Neural progenitor cell (in vitro differentiated cells): ENCODE results near the gene ISLR. TPM values are rescaled to one million over a fixed set of nuclear protein-coding genes. Genes with fewer than 3 reads are reported as not detected.
A peak's percentile ranks its signal among the peaks of the same experiment; 100 is the strongest.

Source experiments
- DNase-seq: peaks from one replicate; pipeline ENCODE4 v3.0.0-alpha.2; 2016; ENCODE audit warnings: low spot score
- H2AFZ ChIP-seq: fragments of 200-600 bp; sonication (generic); replicated peaks from 2 replicates; pipeline ENCODE4 v1.6.1; 2016; ENCODE audit warnings: antibody characterized with exemption
- H3F3A ChIP-seq: fragments of 200-600 bp; sonication (generic); 2 replicates; pipeline ENCODE4 v1.6.1; 2016; ENCODE audit warnings: antibody characterized with exemption, low read depth
- H3K27ac ChIP-seq: fragments of 200-600 bp; sonication (generic); 2 replicates; pipeline ENCODE4 v1.5.1; 2016; ENCODE audit warnings: mild to moderate bottlenecking
- H3K27me3 ChIP-seq: fragments of 200-600 bp; sonication (generic); 2 replicates; pipeline ENCODE4 v1.6.1; 2016; ENCODE audit warnings: mild to moderate bottlenecking, moderate library complexity
- H3K36me3 ChIP-seq: fragments of 200-600 bp; sonication (generic); 2 replicates; pipeline ENCODE4 v1.5.1; 2016
- H3K4me1 ChIP-seq: fragments of 200-600 bp; sonication (generic); 2 replicates; pipeline ENCODE4 v1.6.1; 2016; ENCODE audit warnings: mixed run types
- H3K4me2 ChIP-seq: fragments of 200-600 bp; sonication (generic); 2 replicates; pipeline ENCODE4 v1.6.1; 2016
- H3K4me3 ChIP-seq: fragments of 200-600 bp; sonication (generic); 2 replicates; pipeline ENCODE4 v1.5.1; 2016
- H3K79me2 ChIP-seq: fragments of 200-600 bp; sonication (generic); 2 replicates; pipeline ENCODE4 v1.6.1; 2016; ENCODE audit warnings: low read depth
- H3K9ac ChIP-seq: fragments of 200-600 bp; sonication (generic); 2 replicates; pipeline ENCODE4 v1.6.1; 2016
- H3K9me3 ChIP-seq: fragments of 200-600 bp; sonication (generic); 2 replicates; pipeline ENCODE4 v1.5.1; 2016; ENCODE audit warnings: low read depth
- H4K20me1 ChIP-seq: fragments of 200-600 bp; sonication (generic); 2 replicates; pipeline ENCODE4 v1.6.1; 2016; ENCODE audit warnings: low read depth
- H3K27ac Mint-ChIP-seq: 3 replicates; pipeline ENCODE4 v1.8.0; 2021; ENCODE audit warnings: mixed read lengths
- H3K27me3 Mint-ChIP-seq: 2 replicates; pipeline ENCODE4 v1.8.0; 2022; ENCODE audit warnings: low read depth, mild to moderate bottlenecking, inconsistent platforms, moderate library complexity, mixed read lengths; ENCODE audit not compliant: insufficient read depth
- H3K36me3 Mint-ChIP-seq: 3 replicates; pipeline ENCODE4 v1.8.0; 2021; ENCODE audit warnings: mixed read lengths
- H3K4me1 Mint-ChIP-seq: 3 replicates; pipeline ENCODE4 v1.8.0; 2021; ENCODE audit warnings: mixed read lengths
- H3K4me3 Mint-ChIP-seq: 3 replicates; pipeline ENCODE4 v1.8.0; 2021; ENCODE audit warnings: mild to moderate bottlenecking, moderate library complexity, mixed read lengths
- H3K9me3 Mint-ChIP-seq: 3 replicates; pipeline ENCODE4 v1.8.0; 2020; ENCODE audit warnings: mixed read lengths
- EZH2 ChIP-seq: fragments of 200-600 bp; sonication (generic); IDR thresholded peaks from 2 replicates; pipeline ENCODE4 v1.6.1; 2017; ENCODE audit warnings: antibody characterized with exemption, mild to moderate bottlenecking, moderate library complexity
- EZH2phosphoT487 ChIP-seq: fragments of 200-600 bp; sonication (generic); IDR thresholded peaks from 2 replicates; pipeline ENCODE4 v1.6.1; 2017; ENCODE audit warnings: antibody characterized with exemption
- total RNA-seq: library from RNA; depleted of rRNA; stranded (reverse); fragments of >200 nt; gene quantifications from 2 replicates; pipeline ENCODE4 v1.2.3, GENCODE V29; 2015; ENCODE audit warnings: low replicate concordance
- TF ChIP-seq, protein P1 (sequence below): fragments of 200-600 bp; sonication (generic); IDR thresholded peaks from 2 replicates; pipeline ENCODE4 v1.5.1; 2017; ENCODE audit warnings: antibody characterized with exemption, mild to moderate bottlenecking

ISLR gene
- total RNA-seq, 1 donor from 2014 or later: not detected

DNA sequence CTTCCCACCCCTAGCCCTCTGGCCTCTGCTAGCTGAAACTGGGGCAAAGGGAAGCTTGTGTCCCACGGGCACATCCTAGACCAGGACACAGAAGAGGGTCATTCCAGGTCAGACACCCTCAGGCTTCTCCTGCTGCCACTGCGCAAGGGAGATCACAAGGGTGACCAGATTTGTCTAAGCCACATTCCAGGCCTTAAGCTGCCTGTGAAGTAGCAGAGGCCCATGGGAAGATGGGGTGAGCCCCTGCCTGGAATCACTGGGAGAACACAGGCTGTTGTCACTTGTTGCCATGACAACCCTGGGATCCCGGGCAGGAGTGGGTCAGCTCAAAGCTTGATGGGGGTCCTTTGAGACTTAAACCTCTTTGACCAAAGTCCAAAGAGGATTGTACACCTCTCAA is 18.3 kb downstream of the ISLR start:
- no peak overlapping the region for H3K4me3 ChIP-seq
- Mint-ChIP-seq H3K4me1 (peaks cover 34% of the 10 kb centered on the region), H3K4me3 (no peak overlapping the region), H3K9me3 (no peaks in the 10 kb centered on the region), H3K36me3 (peaks cover 1% of the 10 kb centered on the region), H3K27ac (peak overlapping the region; percentile 97), H3K27me3 (peaks cover 7% of the 10 kb centered on the region)
- no peak overlapping the region for H3K27ac ChIP-seq
- H3K4me2 ChIP-seq: no peak overlapping the region
- H3K9ac ChIP-seq: no peak overlapping the region
- no peak for TF ChIP-seq EZH2
- H3K36me3 ChIP-seq: no peaks in the 10 kb centered on the region
- H2AFZ ChIP-seq: no peak overlapping the region
- no peaks in the 10 kb centered on the region for H3K27me3 ChIP-seq
- no peaks in the 10 kb centered on the region for H4K20me1 ChIP-seq
- H3F3A ChIP-seq: no peaks in the 10 kb centered on the region
- H3K4me1 ChIP-seq: peaks cover 15% of the 10 kb centered on the region
- no peaks in the 10 kb centered on the region for H3K9me3 ChIP-seq
- H3K79me2 ChIP-seq: no peaks in the 10 kb centered on the region
- DNase-seq: peak; percentile 71

DNA sequence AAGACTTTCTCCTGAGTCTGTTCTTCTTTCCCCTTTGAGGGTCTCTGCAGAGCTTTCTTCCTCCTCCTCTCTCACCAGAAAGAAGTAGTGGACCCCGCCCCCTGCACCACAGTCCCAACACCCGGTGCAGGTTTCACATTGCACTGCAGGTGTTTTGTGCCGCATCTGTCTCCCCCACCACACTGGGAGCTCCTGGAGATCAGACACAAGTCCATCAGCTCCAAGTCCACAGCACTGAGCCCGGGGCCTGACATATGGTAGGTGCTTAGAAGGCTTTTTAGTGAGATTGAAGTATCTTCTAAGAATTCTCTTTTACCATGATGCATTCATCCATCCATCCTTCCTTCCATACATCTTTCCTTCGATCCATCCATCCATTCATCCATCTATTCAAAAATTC is 19.2 kb downstream of the ISLR start:
- Histone ChIP-seq H3K27ac (no peak overlapping the region), H3K4me2 (no peak overlapping the region), H3K4me3 (no peak overlapping the region), H3K4me1 (peaks cover 15% of the 10 kb centered on the region), H4K20me1 (no peaks in the 10 kb centered on the region), H3K9me3 (no peaks in the 10 kb centered on the region), H3F3A (no peaks in the 10 kb centered on the region), H3K9ac (no peak overlapping the region), H3K36me3 (no peaks in the 10 kb centered on the region), H3K27me3 (no peaks in the 10 kb centered on the region), H3K79me2 (no peaks in the 10 kb centered on the region), H2AFZ (no peak overlapping the region)
- peak overlapping the region; percentile 14 for H3K27ac Mint-ChIP-seq
- no peaks in the 10 kb centered on the region for H3K9me3 Mint-ChIP-seq
- peaks cover 32% of the 10 kb centered on the region for H3K4me1 Mint-ChIP-seq
- peaks cover 1% of the 10 kb centered on the region for H3K36me3 Mint-ChIP-seq
- DNase-seq: no peak
- no peak overlapping the region for H3K4me3 Mint-ChIP-seq
- TF ChIP-seq, protein P1, sequence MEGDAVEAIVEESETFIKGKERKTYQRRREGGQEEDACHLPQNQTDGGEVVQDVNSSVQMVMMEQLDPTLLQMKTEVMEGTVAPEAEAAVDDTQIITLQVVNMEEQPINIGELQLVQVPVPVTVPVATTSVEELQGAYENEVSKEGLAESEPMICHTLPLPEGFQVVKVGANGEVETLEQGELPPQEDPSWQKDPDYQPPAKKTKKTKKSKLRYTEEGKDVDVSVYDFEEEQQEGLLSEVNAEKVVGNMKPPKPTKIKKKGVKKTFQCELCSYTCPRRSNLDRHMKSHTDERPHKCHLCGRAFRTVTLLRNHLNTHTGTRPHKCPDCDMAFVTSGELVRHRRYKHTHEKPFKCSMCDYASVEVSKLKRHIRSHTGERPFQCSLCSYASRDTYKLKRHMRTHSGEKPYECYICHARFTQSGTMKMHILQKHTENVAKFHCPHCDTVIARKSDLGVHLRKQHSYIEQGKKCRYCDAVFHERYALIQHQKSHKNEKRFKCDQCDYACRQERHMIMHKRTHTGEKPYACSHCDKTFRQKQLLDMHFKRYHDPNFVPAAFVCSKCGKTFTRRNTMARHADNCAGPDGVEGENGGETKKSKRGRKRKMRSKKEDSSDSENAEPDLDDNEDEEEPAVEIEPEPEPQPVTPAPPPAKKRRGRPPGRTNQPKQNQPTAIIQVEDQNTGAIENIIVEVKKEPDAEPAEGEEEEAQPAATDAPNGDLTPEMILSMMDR: no peak
- TF ChIP-seq EZH2phosphoT487 (no peak), EZH2 (no peak)
- H3K27me3 Mint-ChIP-seq: peaks cover 9% of the 10 kb centered on the region

DNA sequence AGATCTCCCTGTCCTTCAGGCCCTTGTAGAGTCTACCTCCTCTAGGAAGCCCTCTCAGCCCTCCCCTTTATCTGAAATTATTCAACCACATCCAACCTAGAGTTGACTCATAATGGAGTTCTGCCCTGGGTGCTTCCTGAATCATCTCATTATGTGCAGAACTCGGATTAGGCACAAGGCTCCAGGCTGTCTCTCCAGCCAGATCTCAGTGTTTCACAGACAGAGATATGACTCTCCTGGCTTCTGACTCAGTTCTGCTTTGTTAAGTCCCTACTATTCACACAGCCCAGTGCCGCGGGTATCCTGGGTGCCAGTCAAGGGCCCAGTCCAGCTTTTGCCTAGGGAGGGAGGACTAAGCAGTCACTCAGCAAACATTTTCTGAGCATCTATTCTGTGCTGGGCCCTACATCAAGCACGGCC is 19.8 kb downstream of the ISLR start:
- Histone ChIP-seq H3K27ac (no peak overlapping the region), H3K4me2 (no peak overlapping the region), H3K4me3 (no peak overlapping the region), H2AFZ (no peak overlapping the region), H3K9ac (no peak overlapping the region), H4K20me1 (no peaks in the 10 kb centered on the region), H3K27me3 (no peaks in the 10 kb centered on the region), H3F3A (no peaks in the 10 kb centered on the region), H3K4me1 (peaks cover 15% of the 10 kb centered on the region), H3K79me2 (no peaks in the 10 kb centered on the region), H3K36me3 (no peaks in the 10 kb centered on the region), H3K9me3 (no peaks in the 10 kb centered on the region)
- TF ChIP-seq EZH2phosphoT487: no peak
- TF ChIP-seq EZH2: no peak
- TF ChIP-seq, protein P1: no peak
- Mint-ChIP-seq H3K4me3 (no peak overlapping the region), H3K9me3 (no peaks in the 10 kb centered on the region), H3K36me3 (peaks cover 1% of the 10 kb centered on the region), H3K27me3 (peaks cover 10% of the 10 kb centered on the region), H3K4me1 (peaks cover 32% of the 10 kb centered on the region), H3K27ac (peak overlapping the region; percentile 14)
- no peak for DNase-seq

- Histone ChIP-seq H2AFZ (no peak overlapping the region), H3K36me3 (no peaks in the 10 kb centered on the region), H3K9ac (no peak overlapping the region), H3K9me3 (no peaks in the 10 kb centered on the region), H3K4me3 (no peak overlapping the region), H3K79me2 (no peaks in the 10 kb centered on the region), H3K27ac (no peak overlapping the region), H3K27me3 (no peaks in the 10 kb centered on the region), H3K4me2 (no peak overlapping the region), H3F3A (no peaks in the 10 kb centered on the region), H4K20me1 (no peaks in the 10 kb centered on the region), H3K4me1 (peaks cover 15% of the 10 kb centered on the region)
- Mint-ChIP-seq H3K4me1 (peaks cover 32% of the 10 kb centered on the region), H3K9me3 (no peaks in the 10 kb centered on the region), H3K4me3 (no peak overlapping the region), H3K27ac (no peak overlapping the region), H3K36me3 (peaks cover 1% of the 10 kb centered on the region), H3K27me3 (peaks cover 10% of the 10 kb centered on the region)
- DNase-seq: no peak
- no peak for TF ChIP-seq EZH2
- TF ChIP-seq, protein P1: no peak
Observed at GRCh38 chr15:74193905-74194304, 20.4 kb downstream of the ISLR start.
